Prostate gland (tissue), 2 donors: ENCODE results near the gene SLC45A3.

Experiments
- POLR2AphosphoS5 ChIP-seq: sonication (generic); formaldehyde crosslinking; IDR thresholded peaks from one replicate; pipeline ENCODE4 v1.6.1; 2017; ENCODE audit warnings: antibody characterized with exemption
- TF ChIP-seq, protein P1 (sequence below), 4 experiments: fragments of 200-600 bp in 2 of 4; fragments of 450-650 bp in 2 of 4; sonication (generic) in 2 of 4; IDR thresholded peaks; 1 replicate in 3 of 4; 2 replicates in 1 of 4; pipeline ENCODE4 v1.5.1; 2016 to 2019; ENCODE audit warnings: antibody characterized with exemption in 4 of 4, mild to moderate bottlenecking in 2 of 4, moderate library complexity in 2 of 4

GRCh38 chr1:205690122-205690756 is 9.9 kb upstream of the SLC45A3 start:
- TF ChIP-seq, protein P1, sequence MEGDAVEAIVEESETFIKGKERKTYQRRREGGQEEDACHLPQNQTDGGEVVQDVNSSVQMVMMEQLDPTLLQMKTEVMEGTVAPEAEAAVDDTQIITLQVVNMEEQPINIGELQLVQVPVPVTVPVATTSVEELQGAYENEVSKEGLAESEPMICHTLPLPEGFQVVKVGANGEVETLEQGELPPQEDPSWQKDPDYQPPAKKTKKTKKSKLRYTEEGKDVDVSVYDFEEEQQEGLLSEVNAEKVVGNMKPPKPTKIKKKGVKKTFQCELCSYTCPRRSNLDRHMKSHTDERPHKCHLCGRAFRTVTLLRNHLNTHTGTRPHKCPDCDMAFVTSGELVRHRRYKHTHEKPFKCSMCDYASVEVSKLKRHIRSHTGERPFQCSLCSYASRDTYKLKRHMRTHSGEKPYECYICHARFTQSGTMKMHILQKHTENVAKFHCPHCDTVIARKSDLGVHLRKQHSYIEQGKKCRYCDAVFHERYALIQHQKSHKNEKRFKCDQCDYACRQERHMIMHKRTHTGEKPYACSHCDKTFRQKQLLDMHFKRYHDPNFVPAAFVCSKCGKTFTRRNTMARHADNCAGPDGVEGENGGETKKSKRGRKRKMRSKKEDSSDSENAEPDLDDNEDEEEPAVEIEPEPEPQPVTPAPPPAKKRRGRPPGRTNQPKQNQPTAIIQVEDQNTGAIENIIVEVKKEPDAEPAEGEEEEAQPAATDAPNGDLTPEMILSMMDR (IDR thresholded peaks at IDR 0.05) = no peak
- TF ChIP-seq POLR2AphosphoS5 = no peak
